ENCODE measurements around the gene STK25.
"Not testable (repeated sequence)": the region's sequence is repeated elsewhere in the genome, so short reads cannot be mapped to it uniquely, and the experiment has no call there.

STK25 gene

GRCh38 chr2:241456546-241456945 lies 51.8 kb downstream of the STK25 start:
- Histone ChIP-seq H3K4me3 (ENCODE audit: low read depth, low read length) (no peak overlapping the region), H3K36me3 (replicated peaks) (no peaks in the 10 kb centered on the region), H3K27ac (no peak overlapping the region), H3K27me3 (replicated peaks) (no peaks in the 10 kb centered on the region)
- TF ChIP-seq, protein P1, sequence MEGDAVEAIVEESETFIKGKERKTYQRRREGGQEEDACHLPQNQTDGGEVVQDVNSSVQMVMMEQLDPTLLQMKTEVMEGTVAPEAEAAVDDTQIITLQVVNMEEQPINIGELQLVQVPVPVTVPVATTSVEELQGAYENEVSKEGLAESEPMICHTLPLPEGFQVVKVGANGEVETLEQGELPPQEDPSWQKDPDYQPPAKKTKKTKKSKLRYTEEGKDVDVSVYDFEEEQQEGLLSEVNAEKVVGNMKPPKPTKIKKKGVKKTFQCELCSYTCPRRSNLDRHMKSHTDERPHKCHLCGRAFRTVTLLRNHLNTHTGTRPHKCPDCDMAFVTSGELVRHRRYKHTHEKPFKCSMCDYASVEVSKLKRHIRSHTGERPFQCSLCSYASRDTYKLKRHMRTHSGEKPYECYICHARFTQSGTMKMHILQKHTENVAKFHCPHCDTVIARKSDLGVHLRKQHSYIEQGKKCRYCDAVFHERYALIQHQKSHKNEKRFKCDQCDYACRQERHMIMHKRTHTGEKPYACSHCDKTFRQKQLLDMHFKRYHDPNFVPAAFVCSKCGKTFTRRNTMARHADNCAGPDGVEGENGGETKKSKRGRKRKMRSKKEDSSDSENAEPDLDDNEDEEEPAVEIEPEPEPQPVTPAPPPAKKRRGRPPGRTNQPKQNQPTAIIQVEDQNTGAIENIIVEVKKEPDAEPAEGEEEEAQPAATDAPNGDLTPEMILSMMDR (IDR thresholded peaks at IDR 0.05; ENCODE audit: low read depth, low read length, missing control alignments): no peak
- DNase-seq: no peak
- in situ Hi-C loops (cut with HindIII; ENCODE audit: low pct_ligation_motif_present, low sequenced_read_pairs): no loop called here

DNA sequence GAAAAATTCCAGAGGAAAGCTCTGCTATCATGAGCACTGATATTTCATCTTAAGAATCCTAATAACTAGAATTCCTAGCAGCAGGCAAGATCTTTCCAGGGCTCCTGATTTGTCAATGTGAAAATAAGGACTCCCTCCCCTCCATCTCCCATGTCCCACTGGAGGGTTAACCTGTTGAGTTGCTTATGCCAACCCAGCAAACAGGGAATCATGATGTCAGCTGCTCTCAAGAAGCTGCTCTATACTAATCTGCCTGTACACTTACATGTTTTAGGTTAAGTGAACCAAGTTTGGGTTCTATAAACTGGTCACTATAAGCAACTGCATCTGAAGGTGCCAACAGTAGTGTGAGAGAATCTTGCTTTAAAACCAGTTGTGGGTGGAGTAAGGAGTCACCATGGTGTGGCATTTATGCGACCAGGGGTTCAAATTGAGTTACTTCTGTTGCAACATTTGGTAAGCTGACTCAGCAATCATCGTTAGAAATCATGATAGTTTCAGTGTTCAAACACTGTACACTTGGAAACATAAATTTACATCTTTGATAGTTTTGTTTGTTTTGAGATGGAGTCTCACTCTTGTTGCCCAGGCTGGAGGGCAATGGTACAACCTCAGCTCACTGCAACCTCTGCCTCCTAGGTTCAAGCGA lies 53.4 kb downstream of the STK25 start:
- Histone ChIP-seq H3K27ac (no peak overlapping the region), H3K4me3 (ENCODE audit: low read depth, low read length) (no peak overlapping the region), H3K36me3 (replicated peaks) (peaks cover 3% of the 10 kb centered on the region), H3K27me3 (replicated peaks) (no peaks in the 10 kb centered on the region)
- TF ChIP-seq, protein P1 (IDR thresholded peaks at IDR 0.05; ENCODE audit: low read depth, low read length, missing control alignments): no peak
- in situ Hi-C loops (cut with HindIII; ENCODE audit: low pct_ligation_motif_present, low sequenced_read_pairs): no loop called here
- DNase-seq: no peak

GRCh38 chr2:241453919-241454318 lies 54.5 kb downstream of the STK25 start:
- DNase-seq; H3K27ac ChIP-seq; H3K36me3 ChIP-seq (replicated peaks); H3K27me3 ChIP-seq (replicated peaks); in situ Hi-C loops (cut with HindIII; ENCODE audit: low pct_ligation_motif_present, low sequenced_read_pairs); H3K4me3 ChIP-seq (ENCODE audit: low read depth, low read length): not testable (repeated sequence)

DNA sequence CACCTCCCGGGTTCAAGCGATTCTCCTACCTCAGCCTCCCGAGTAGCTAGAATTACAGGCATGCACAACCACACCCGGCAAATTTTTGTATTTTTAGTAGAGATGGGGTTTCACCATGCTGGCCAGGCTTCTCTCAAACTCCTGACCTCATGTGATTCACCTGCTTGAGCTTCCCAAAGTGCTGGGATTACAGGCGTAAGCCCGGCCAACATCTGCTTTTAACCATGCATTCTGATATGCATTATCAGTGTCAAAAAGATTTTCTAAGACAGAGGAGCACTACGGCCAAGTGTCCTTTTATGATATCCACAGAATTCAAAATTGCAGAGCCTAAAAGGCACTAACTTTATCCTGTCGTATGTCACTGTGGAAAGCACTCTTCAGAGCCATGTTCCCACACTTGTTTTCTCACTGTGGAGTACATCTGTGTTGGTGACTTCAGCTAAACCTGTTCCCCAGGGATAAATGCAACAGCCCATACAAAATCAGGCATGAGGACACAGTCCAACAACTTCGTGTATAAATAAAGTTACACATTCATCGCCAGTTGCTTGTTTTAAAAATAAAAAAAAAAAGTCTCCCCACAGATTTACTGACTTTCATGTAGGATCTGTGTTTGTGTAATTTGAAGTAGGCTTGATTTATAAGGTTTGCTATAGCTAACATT lies 56.4 kb downstream of the STK25 start:
- H3K27ac ChIP-seq: no peak overlapping the region
- no peaks in the 10 kb centered on the region for H3K27me3 ChIP-seq (replicated peaks)
- H3K4me3 ChIP-seq (ENCODE audit: low read depth, low read length): no peak overlapping the region
- TF ChIP-seq, protein P1 (IDR thresholded peaks at IDR 0.05; ENCODE audit: low read depth, low read length, missing control alignments): no peak
- peaks cover 5% of the 10 kb centered on the region for H3K36me3 ChIP-seq (replicated peaks)
- in situ Hi-C loops (cut with HindIII; ENCODE audit: low pct_ligation_motif_present, low sequenced_read_pairs): no loop called here
- no peak for DNase-seq

- in situ Hi-C loops (cut with HindIII; ENCODE audit: low pct_ligation_motif_present, low sequenced_read_pairs); H3K27me3 ChIP-seq (replicated peaks); DNase-seq; H3K4me3 ChIP-seq (ENCODE audit: low read depth, low read length); H3K36me3 ChIP-seq (replicated peaks); H3K27ac ChIP-seq: not testable (repeated sequence)
Observed at GRCh38 chr2:241450092-241450491, 58.3 kb downstream of the STK25 start.

GRCh38 chr2:241445426-241445825 lies 63.0 kb downstream of the STK25 start:
- no peaks in the 10 kb centered on the region for H3K27me3 ChIP-seq (replicated peaks)
- no peak overlapping the region for H3K4me3 ChIP-seq (ENCODE audit: low read depth, low read length)
- peaks cover 26% of the 10 kb centered on the region for H3K36me3 ChIP-seq (replicated peaks)

More at GRCh38 chr2:241445426-241445825, 63.0 kb downstream of the STK25 start:
- no peak for DNase-seq
- in situ Hi-C loops (cut with HindIII; ENCODE audit: low pct_ligation_motif_present, low sequenced_read_pairs): no loop called here
- TF ChIP-seq, protein P1 (IDR thresholded peaks at IDR 0.05; ENCODE audit: low read depth, low read length, missing control alignments): no peak
- no peak overlapping the region for H3K27ac ChIP-seq

Measured in brain microvascular endothelial cell (primary cell).